ENCODE measurements around the gene TMTC2.
"Not testable (repeated sequence)": the region's sequence is repeated elsewhere in the genome, so short reads cannot be mapped to it uniquely, and the experiment has no call there.

TMTC2 gene

GRCh38 chr12:82800185-82800584 lies 113.5 kb downstream of the TMTC2 start:
- H3K27ac ChIP-seq = no peak overlapping the region
- no peak for DNase-seq (ENCODE audit: low spot score)
- no peak overlapping the region for H3K4me3 ChIP-seq
- no peak for TF ChIP-seq CTCF (IDR thresholded peaks at IDR 0.05)

GRCh38 chr12:82801951-82802610 lies 115.4 kb downstream of the TMTC2 start:
- DNase-seq (ENCODE audit: low spot score) = no peak
- H3K27ac ChIP-seq = no peak overlapping the region
- no peak for TF ChIP-seq CTCF (IDR thresholded peaks at IDR 0.05)
- no peak overlapping the region for H3K4me3 ChIP-seq

DNA sequence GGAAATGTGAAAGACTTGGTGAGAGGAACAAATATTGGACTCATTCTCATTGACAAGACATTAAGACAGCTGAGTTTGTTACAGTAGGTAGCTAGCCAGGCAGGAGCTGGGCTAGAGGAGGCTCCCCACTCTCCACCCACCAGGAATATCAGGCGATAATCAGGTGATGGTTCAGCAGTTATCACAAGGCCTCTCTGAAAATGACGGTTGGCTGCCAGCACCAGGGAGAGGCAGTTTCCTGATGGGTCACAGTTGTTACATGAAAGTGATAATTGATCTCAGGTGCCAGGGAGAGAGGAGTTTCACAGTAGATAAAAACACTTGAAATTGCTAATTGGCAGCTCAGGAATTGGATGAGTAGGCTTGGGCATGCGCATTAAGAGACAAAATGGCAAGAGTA lies 116.5 kb downstream of the TMTC2 start:
- no peak for TF ChIP-seq CTCF (IDR thresholded peaks at IDR 0.05)
- Histone ChIP-seq H3K27ac (no peak overlapping the region), H3K4me3 (no peak overlapping the region)
- no peak for DNase-seq (ENCODE audit: low spot score)

DNA sequence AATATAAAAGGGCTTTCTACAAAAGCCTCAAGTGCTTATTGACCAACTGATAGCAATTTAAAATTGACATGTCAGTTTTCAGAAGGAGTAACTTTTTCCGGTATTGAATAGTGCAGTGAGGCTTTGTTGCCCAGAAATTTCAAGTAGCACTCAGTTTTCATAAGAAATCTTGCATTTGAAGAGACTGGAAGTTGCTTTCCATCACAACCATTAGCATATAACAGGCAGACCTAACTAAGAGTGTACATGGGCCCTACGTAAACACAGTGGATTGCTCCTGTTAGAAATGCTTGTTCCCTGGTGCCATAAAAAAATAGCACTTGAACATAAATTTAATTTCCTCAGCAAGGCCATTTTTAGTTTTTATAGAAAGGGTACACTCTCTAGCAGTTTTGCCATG lies 117.9 kb downstream of the TMTC2 start:
- Histone ChIP-seq H3K27ac (no peak overlapping the region), H3K4me3 (no peak overlapping the region)
- TF ChIP-seq CTCF (IDR thresholded peaks at IDR 0.05) = no peak
- no peak for DNase-seq (ENCODE audit: low spot score)

DNA sequence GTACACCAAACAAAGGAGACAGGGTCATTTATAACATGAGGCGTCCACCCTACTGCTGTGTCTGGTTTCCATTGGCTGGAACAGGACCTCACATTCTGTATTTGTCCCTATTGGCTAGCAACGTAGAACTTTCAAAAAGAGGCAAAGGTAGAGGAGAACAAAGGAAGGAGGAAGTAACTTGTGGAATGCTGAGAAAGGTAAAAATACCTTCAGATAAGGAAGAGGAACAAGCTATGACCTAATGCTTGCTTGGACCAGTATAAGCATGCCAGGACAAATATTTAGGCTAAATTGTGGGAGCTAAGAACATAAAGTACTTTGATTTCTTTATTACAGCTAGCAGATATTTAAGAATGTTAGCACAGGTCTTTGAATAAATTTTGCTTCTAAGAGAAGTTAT lies 118.3 kb downstream of the TMTC2 start:
- not testable (repeated sequence) for H3K4me3 ChIP-seq; DNase-seq (ENCODE audit: low spot score); H3K27ac ChIP-seq

GRCh38 chr12:82805812-82806497 lies 119.2 kb downstream of the TMTC2 start:
- no peak for DNase-seq (ENCODE audit: low spot score)
- Histone ChIP-seq H3K4me3 (no peak overlapping the region), H3K27ac (no peak overlapping the region)
- TF ChIP-seq CTCF (IDR thresholded peaks at IDR 0.05) = no peak

DNA sequence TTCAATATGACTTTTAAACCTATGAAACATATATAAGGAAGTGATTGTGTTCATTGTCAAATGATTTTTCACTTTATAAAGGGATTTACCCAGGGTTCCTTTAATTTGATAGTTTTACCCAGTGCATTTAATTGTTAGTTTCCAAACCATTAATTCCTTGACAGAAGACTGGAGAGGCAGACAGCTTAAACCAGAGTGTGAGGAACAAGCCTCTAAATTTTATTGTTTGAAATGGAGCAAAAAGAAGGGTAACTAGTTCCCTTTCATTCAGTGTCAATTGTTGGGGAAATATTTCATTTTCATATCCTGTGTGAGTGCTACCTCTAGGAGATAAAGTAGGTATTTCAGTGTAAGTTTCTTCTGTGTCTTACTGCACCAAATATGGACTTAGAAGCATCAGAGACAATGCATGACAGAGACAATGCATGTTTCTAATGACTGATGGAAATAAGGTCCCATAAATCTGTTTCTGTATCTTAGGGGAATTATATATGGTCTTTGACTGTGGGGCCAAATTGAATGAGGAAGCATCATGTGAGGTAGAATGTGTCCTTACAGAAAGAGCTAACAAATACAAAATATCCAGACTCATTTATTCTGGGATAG lies 120.5 kb downstream of the TMTC2 start:
- no peak for TF ChIP-seq CTCF (IDR thresholded peaks at IDR 0.05)
- Histone ChIP-seq H3K4me3 (no peak overlapping the region), H3K27ac (no peak overlapping the region)
- no peak for DNase-seq (ENCODE audit: low spot score)

Data from coronary artery (tissue), 2 donors.